Panc1 (cell line): Measurements from ENCODE around the gene ECEL1. TPM values are rescaled to one million over a fixed set of nuclear protein-coding genes. Genes with fewer than 3 reads are reported as not detected.

Experiments used
- ATAC-seq: fragments of 200-7000 bp; cut with Tn5 transposase; 2 replicates; pipeline ENCODE4 v1.9.1; 2020; ENCODE audit warnings: mild to moderate bottlenecking, moderate library complexity
- BruUV-seq: library from RNA; stranded (reverse); fragments of 400-500 nt; replicated peaks from 2 replicates; lab custom pipeline; 2021; lab: Mats Ljungman, UMichigan
- CTCF ChIA-PET: fragments of 300-600 bp; sonication (Branson Sonifier 250); formaldehyde crosslinking; loops from one replicate; lab custom pipeline; 2022; ENCODE audit warnings: antibody characterized with exemption; lab: Charles Lee
- POLR2A ChIA-PET: fragments of 300-600 bp; sonication (Branson Sonifier 250); formaldehyde crosslinking; loops from one replicate; lab custom pipeline; 2022; ENCODE audit warnings: antibody characterized with exemption; lab: Charles Lee
- DNase-seq: peaks from one replicate; pipeline ENCODE4 v3.0.0-alpha.2; 2010; ENCODE audit warnings: low read depth, low spot score
- H3K27ac ChIP-seq: 2 replicates; pipeline ENCODE4 v1.5.1; 2011; ENCODE audit warnings: mild to moderate bottlenecking, low read length, inconsistent platforms
- H3K27me3 ChIP-seq: fragments of 200-500 bp; sonication (Bioruptor generic); 2 replicates; pipeline ENCODE4 v1.6.0; 2014; ENCODE audit warnings: low read length, inconsistent platforms; ENCODE audit not compliant: control insufficient read depth, insufficient read depth
- H3K36me3 ChIP-seq: fragments of 200-500 bp; sonication (Bioruptor generic); 2 replicates; pipeline ENCODE4 v1.5.1; 2014; ENCODE audit warnings: inconsistent platforms, mild to moderate bottlenecking, low read length, moderate library complexity; ENCODE audit not compliant: control insufficient read depth, insufficient read depth
- H3K4me1 ChIP-seq: 2 replicates; pipeline ENCODE4 v1.5.1; 2011; ENCODE audit warnings: inconsistent platforms, mild to moderate bottlenecking, low read length, moderate library complexity; ENCODE audit not compliant: control insufficient read depth, insufficient read depth
- H3K4me3 ChIP-seq, 2 experiments: 2 replicates each; pipeline ENCODE4 v1.5.1; 2011 to 2012; ENCODE audit warnings: low read depth in 2 of 2, low read length in 2 of 2, mild to moderate bottlenecking in 2 of 2, inconsistent platforms in 1 of 2, moderate library complexity in 1 of 2
- H3K9me3 ChIP-seq: fragments of 200-500 bp; sonication (Bioruptor generic); 2 replicates; pipeline ENCODE4 v1.5.1; 2014; ENCODE audit warnings: low read depth, mild to moderate bottlenecking, inconsistent platforms, low read length, moderate library complexity; ENCODE audit not compliant: control insufficient read depth, insufficient read depth
- POLR2AphosphoS5 ChIP-seq: IDR thresholded peaks from 2 replicates; pipeline ENCODE4 v1.6.1; 2012; ENCODE audit warnings: mild to moderate bottlenecking, low read depth, low read length, moderate library complexity
- REST ChIP-seq, 2 experiments: IDR thresholded peaks; 2 replicates each; pipeline ENCODE4 v1.6.1; 2011 to 2012; ENCODE audit warnings: low read depth in 2 of 2, control low read depth in 1 of 2, low read length in 1 of 2, mild to moderate bottlenecking in 1 of 2, moderate library complexity in 1 of 2; ENCODE audit not compliant: insufficient read depth in 1 of 2
- SIN3A ChIP-seq: IDR thresholded peaks from 2 replicates; pipeline ENCODE4 v1.6.1; 2012; ENCODE audit warnings: low read depth, mild to moderate bottlenecking, low read length, moderate library complexity, borderline replicate concordance; ENCODE audit not compliant: insufficient read depth
- TCF7L2 ChIP-seq: IDR thresholded peaks from 2 replicates; pipeline ENCODE4 v1.6.1; 2011; ENCODE audit warnings: mild to moderate bottlenecking, low read depth, low read length, inconsistent platforms
- in situ Hi-C: cut with HindIII; loops from 2 replicates; pipeline ENCODE4 v1.10.0; 2016; ENCODE audit warnings: low sequenced_read_pairs, low pct_unique_long_range_greater_than_20kb
- intact Hi-C: fragments of 100-400 bp; cut with micrococcal nuclease; formaldehyde crosslinking; loops from one replicate; pipeline ENCODE4 v1.10.0; 2022; ENCODE audit not compliant: unreplicated experiment
- total RNA-seq: library from RNA; stranded (reverse); gene quantifications from one replicate; pipeline ENCODE4 v1.2.1, GENCODE V29; 2021; ENCODE audit not compliant: unreplicated experiment
- TF ChIP-seq, protein P1 (sequence below): fragments of 450-650 bp; IDR thresholded peaks from 2 replicates; pipeline ENCODE4 v1.5.1; 2017; ENCODE audit warnings: mild to moderate bottlenecking

Gene ECEL1
- total RNA-seq, 1 experiment from 2014 or later: 2.9 TPM

DNA sequence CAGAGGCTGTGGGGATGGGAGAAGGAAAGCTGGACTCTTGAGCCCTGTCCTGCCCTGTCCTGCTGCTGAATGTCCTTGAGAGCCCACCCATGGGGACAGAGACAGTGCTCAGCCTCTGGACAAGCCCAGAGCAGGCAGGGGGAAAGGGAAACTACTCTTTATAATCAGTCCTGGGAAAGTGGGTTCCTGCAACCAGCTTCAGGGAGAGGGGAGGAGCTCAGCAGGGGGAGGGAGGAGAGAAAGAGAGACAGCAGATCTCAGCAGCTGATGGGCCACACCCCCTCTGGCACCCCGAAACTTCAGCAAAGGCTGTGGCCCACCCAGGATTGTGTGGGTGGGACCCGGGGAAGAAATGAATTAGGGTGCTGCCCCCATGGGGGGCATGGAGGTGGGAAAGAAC is 11.6 kb downstream of the ECEL1 start:
- POLR2A ChIA-PET: interaction anchor here (0.8 kb wide), 1 partner anchor 9 kb away, joined by 4 read pairs; no protein-coding TSS in a partner anchor
- Histone ChIP-seq H3K4me1 (no peaks in the 10 kb centered on the region), H3K9me3 (no peaks in the 10 kb centered on the region), H3K27me3 (peaks cover 16% of the 10 kb centered on the region), H3K36me3 (no peaks in the 10 kb centered on the region), H3K4me3 (no peak overlapping the region), H3K27ac (no peak overlapping the region)
- BruUV-seq: no TSS peak
- no peak for DNase-seq
- intact Hi-C loops (no loop called here), in situ Hi-C loops (no loop called here)
- TF ChIP-seq, protein P1, sequence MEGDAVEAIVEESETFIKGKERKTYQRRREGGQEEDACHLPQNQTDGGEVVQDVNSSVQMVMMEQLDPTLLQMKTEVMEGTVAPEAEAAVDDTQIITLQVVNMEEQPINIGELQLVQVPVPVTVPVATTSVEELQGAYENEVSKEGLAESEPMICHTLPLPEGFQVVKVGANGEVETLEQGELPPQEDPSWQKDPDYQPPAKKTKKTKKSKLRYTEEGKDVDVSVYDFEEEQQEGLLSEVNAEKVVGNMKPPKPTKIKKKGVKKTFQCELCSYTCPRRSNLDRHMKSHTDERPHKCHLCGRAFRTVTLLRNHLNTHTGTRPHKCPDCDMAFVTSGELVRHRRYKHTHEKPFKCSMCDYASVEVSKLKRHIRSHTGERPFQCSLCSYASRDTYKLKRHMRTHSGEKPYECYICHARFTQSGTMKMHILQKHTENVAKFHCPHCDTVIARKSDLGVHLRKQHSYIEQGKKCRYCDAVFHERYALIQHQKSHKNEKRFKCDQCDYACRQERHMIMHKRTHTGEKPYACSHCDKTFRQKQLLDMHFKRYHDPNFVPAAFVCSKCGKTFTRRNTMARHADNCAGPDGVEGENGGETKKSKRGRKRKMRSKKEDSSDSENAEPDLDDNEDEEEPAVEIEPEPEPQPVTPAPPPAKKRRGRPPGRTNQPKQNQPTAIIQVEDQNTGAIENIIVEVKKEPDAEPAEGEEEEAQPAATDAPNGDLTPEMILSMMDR: no peak
- TF ChIP-seq POLR2AphosphoS5 (no peak), REST (IDR thresholded peaks at IDR 0.05; ENCODE audit: insufficient read depth in 1 of 2, low read depth in 2 of 2, low read length in 1 of 2) (no peak), TCF7L2 (no peak), SIN3A (no peak)
- ATAC-seq: no peak
- CTCF ChIA-PET: no interaction called here

GRCh38 chr2:232473467-232473890 is 14.2 kb downstream of the ECEL1 start:
- Histone ChIP-seq H3K4me1 (no peaks in the 10 kb centered on the region), H3K9me3 (no peaks in the 10 kb centered on the region), H3K4me3 (no peak overlapping the region), H3K36me3 (no peaks in the 10 kb centered on the region), H3K27ac (no peak overlapping the region), H3K27me3 (peaks cover 18% of the 10 kb centered on the region)
- no TSS peak for BruUV-seq
- ChIA-PET POLR2A (interaction anchor here (0.6 kb wide), 1 partner anchor 688 kb away, joined by 3 read pairs; no protein-coding TSS in a partner anchor), CTCF (no interaction called here)
- intact Hi-C loops: no loop called here
- TF ChIP-seq TCF7L2: no peak
- TF ChIP-seq, protein P1: no peak
- TF ChIP-seq POLR2AphosphoS5: no peak
- no peak for TF ChIP-seq REST (IDR thresholded peaks at IDR 0.05; ENCODE audit: insufficient read depth in 1 of 2, low read depth in 2 of 2, low read length in 1 of 2)
- no peak for TF ChIP-seq SIN3A
- ATAC-seq (no peak), DNase-seq (no peak)
- in situ Hi-C loops: no loop called here
